Measurements from ENCODE around the gene GRP. TPM values are rescaled to one million over a fixed set of nuclear protein-coding genes. Genes with fewer than 3 reads are reported as not detected.

Gene GRP
- total and polyA plus RNA-seq, 10 of the 15 experiments (the other 5 are each of a cell fraction or from before 2014, with no cell fraction given) = not detected

DNA sequence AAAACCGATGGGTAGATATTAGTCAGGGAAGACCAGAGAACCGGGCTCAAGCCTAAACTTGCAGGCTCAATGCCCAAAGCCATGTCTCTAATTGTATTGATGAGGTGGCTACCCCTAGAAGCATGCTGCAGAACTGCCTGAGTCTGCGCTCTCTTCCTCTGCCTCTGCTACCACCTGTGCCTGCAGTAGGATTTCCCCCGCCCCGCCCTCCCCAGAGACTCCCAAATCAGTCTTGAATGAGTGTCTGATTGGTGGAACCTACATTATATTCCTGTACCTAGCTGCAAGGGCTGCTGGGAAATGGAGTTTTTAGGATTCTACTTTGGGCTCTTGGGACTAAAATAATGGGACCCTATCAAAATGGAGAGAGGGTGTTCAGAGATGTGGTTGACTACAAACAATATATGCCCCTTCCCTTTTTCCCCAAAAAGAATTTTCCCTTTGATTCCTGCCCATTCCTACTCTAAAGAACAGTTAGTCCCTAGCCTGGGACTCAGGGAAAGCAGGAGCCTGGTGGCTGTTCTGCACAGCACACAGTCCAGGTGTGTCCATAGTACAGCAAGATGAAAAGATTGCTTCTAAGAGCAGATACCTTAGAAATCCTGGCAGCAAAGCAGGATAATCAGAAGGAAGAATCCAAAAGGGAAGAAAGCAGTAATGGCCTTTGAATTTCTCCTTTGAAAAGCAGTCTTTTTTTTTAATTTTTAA, 12.5 kb downstream of the GRP start:
- Histone ChIP-seq H2AFZ (ENCODE audit: control insufficient read depth, low read depth, low read length) (no peak overlapping the region), H3K27me3 (replicated peaks in 1 of 2; ENCODE audit: control insufficient read depth in 2 of 2, insufficient read depth in 2 of 2, low read length in 1 of 2) (peaks cover 0 to 6% of the 10 kb centered on the region in 2 experiments; a peak in 1 of 4 replicates), H3K4me1 (ENCODE audit: control insufficient read depth, insufficient read depth, low read length) (no peaks in the 10 kb centered on the region), H3K4me2 (ENCODE audit: control insufficient read depth, insufficient read depth) (no peak overlapping the region), H3K36me3 (ENCODE audit: control insufficient read depth in 2 of 2, insufficient read depth in 2 of 2, low read length in 1 of 2) (no peaks in the 10 kb centered on the region), H3K4me3 (no peak overlapping the region), H3K79me2 (ENCODE audit: control insufficient read depth, insufficient read depth, low read length) (no peaks in the 10 kb centered on the region), H3K9me3 (replicated peaks; ENCODE audit: control insufficient read depth, insufficient read depth, low read length) (no peaks in the 10 kb centered on the region), H3K9ac (ENCODE audit: control insufficient read depth, insufficient read depth, low read length) (no peak overlapping the region), H4K20me1 (ENCODE audit: control insufficient read depth, insufficient read depth) (no peaks in the 10 kb centered on the region), H3K27ac (ENCODE audit: control insufficient read depth, insufficient read depth) (no peak overlapping the region)
- 22% methylated on average over 3 of the region's 5 CpGs for WGBS (ENCODE audit: insufficient coverage, insufficient replicate concordance, low lambda C conversion rate, missing lambda C conversion rate)
- DNase-seq (ENCODE audit: low read depth, low spot score) (no peak), ATAC-seq (peak; percentile 25; the same call in 1 of the 3 replicates), FAIRE-seq (no peak)
- ChIA-PET SMC1A (ENCODE audit: uncharacterized antibody, unreplicated experiment) (no interaction called here), RAD21 (ENCODE audit: unreplicated experiment) (interaction anchor here (1.7 kb wide), 1 partner anchor 89 kb away, joined by 4 read pairs; no protein-coding TSS in a partner anchor), POLR2A (no interaction called here), CTCF (no interaction called here)
- intact Hi-C loops (cut with micrococcal nuclease; ENCODE audit: unreplicated experiment) (no loop called here), in situ Hi-C loops (cut with MboI) (no loop called here)
- no TSS peak for BruUV-seq (replicated peaks)
- TF ChIP-seq ZNF24 (IDR thresholded peaks at IDR 0.05) (no peak), CHD1 (IDR thresholded peaks at IDR 0.05; ENCODE audit: low read depth, low read length) (no peak), SMARCA5 (IDR thresholded peaks at IDR 0.05) (no peak), CBFB (IDR thresholded peaks at IDR 0.05; ENCODE audit: low read depth) (no peak), TBL1XR1 (IDR thresholded peaks at IDR 0.05; ENCODE audit: low read depth, low read length) (no peak)
- TF ChIP-seq, protein P1, sequence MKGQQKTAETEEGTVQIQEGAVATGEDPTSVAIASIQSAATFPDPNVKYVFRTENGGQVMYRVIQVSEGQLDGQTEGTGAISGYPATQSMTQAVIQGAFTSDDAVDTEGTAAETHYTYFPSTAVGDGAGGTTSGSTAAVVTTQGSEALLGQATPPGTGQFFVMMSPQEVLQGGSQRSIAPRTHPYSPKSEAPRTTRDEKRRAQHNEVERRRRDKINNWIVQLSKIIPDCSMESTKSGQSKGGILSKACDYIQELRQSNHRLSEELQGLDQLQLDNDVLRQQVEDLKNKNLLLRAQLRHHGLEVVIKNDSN (IDR thresholded peaks at IDR 0.05; ENCODE audit: borderline replicate concordance, extremely low read length, insufficient read depth, low read depth, low read length) = no peak

DNA sequence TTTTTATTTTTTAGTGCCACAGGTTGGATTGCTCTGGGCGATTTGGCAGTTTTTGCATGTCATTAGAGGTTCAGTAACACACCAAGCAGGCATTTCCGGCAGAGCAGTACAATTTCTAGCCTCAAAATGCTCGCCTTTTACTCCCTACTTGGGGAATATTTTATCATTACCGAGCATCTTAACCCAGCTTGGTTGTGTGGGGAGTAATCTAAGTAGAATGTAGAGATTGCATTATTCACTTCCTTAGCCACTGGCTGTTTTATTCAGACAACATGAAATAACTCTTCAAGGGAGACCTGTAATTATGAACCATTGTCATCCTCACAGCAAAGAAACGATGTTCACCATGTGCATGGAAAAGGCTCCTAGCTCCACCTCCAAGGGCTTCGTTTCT, 13.1 kb downstream of the GRP start:
- ATAC-seq = no peak
- TF ChIP-seq, protein P2, sequence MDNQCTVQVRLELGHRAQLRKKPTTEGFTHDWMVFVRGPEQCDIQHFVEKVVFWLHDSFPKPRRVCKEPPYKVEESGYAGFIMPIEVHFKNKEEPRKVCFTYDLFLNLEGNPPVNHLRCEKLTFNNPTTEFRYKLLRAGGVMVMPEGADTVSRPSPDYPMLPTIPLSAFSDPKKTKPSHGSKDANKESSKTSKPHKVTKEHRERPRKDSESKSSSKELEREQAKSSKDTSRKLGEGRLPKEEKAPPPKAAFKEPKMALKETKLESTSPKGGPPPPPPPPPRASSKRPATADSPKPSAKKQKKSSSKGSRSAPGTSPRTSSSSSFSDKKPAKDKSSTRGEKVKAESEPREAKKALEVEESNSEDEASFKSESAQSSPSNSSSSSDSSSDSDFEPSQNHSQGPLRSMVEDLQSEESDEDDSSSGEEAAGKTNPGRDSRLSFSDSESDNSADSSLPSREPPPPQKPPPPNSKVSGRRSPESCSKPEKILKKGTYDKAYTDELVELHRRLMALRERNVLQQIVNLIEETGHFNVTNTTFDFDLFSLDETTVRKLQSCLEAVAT (IDR thresholded peaks at IDR 0.05) = no peak
- TF ChIP-seq RUNX3 (IDR thresholded peaks at IDR 0.05; ENCODE audit: low read length) = no peak
- TF ChIP-seq, protein P3, sequence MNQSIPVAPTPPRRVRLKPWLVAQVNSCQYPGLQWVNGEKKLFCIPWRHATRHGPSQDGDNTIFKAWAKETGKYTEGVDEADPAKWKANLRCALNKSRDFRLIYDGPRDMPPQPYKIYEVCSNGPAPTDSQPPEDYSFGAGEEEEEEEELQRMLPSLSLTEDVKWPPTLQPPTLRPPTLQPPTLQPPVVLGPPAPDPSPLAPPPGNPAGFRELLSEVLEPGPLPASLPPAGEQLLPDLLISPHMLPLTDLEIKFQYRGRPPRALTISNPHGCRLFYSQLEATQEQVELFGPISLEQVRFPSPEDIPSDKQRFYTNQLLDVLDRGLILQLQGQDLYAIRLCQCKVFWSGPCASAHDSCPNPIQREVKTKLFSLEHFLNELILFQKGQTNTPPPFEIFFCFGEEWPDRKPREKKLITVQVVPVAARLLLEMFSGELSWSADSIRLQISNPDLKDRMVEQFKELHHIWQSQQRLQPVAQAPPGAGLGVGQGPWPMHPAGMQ (IDR thresholded peaks at IDR 0.05; ENCODE audit: borderline replicate concordance) = no peak
- TF ChIP-seq SUZ12 (IDR thresholded peaks at IDR 0.05; ENCODE audit: unreplicated experiment) = no peak

More for the DNA sequence above, 13.1 kb downstream of the GRP start:
- no peaks in the 10 kb centered on the region for H3K4me1 ChIP-seq (ENCODE audit: control insufficient read depth, insufficient read depth, low read length)
- SMC1A ChIA-PET (ENCODE audit: uncharacterized antibody, unreplicated experiment) = no interaction called here
- WGBS (ENCODE audit: insufficient coverage, insufficient replicate concordance, low lambda C conversion rate, missing lambda C conversion rate) = 30% methylated on average over 6 of the region's 6 CpGs
- H2AFZ ChIP-seq (ENCODE audit: control insufficient read depth, low read depth, low read length) = no peak overlapping the region
- H3K36me3 ChIP-seq (ENCODE audit: control insufficient read depth in 2 of 2, insufficient read depth in 2 of 2, low read length in 1 of 2) = no peaks in the 10 kb centered on the region
- BruUV-seq (replicated peaks) = no TSS peak
- FAIRE-seq (no peak), DNase-seq (ENCODE audit: low read depth, low spot score) (no peak)
- H3K9me3 ChIP-seq (replicated peaks; ENCODE audit: control insufficient read depth, insufficient read depth, low read length) = no peaks in the 10 kb centered on the region
- CTCF ChIA-PET = no interaction called here
- H3K4me3 ChIP-seq = no peak overlapping the region
- no peaks in the 10 kb centered on the region for H4K20me1 ChIP-seq (ENCODE audit: control insufficient read depth, insufficient read depth)
- no peak overlapping the region for H3K4me2 ChIP-seq (ENCODE audit: control insufficient read depth, insufficient read depth)
- POLR2A ChIA-PET = no interaction called here
- peaks cover 0 to 6% of the 10 kb centered on the region in 2 experiments; a peak in 1 of 4 replicates for H3K27me3 ChIP-seq (replicated peaks in 1 of 2; ENCODE audit: control insufficient read depth in 2 of 2, insufficient read depth in 2 of 2, low read length in 1 of 2)
- in situ Hi-C loops (cut with MboI) (no loop called here), intact Hi-C loops (cut with micrococcal nuclease; ENCODE audit: unreplicated experiment) (no loop called here)
- RAD21 ChIA-PET (ENCODE audit: unreplicated experiment) = no interaction called here
- H3K79me2 ChIP-seq (ENCODE audit: control insufficient read depth, insufficient read depth, low read length) = no peaks in the 10 kb centered on the region
- H3K27ac ChIP-seq (ENCODE audit: control insufficient read depth, insufficient read depth) = no peak overlapping the region
- H3K9ac ChIP-seq (ENCODE audit: control insufficient read depth, insufficient read depth, low read length) = no peak overlapping the region
